Activated CD8-positive, alpha-beta memory T cell treated with anti-CD3 and anti-CD28 coated beads, Interleukin-2, amount 50 U/mL, for 24 hours (primary cell): ENCODE results near the gene LCNL1.

Experiments used
- DNase-seq: peaks from one replicate; pipeline ENCODE4 v3.0.0-alpha.2; 2020; ENCODE audit errors: extremely low read depth

The LCNL1 gene

DNA sequence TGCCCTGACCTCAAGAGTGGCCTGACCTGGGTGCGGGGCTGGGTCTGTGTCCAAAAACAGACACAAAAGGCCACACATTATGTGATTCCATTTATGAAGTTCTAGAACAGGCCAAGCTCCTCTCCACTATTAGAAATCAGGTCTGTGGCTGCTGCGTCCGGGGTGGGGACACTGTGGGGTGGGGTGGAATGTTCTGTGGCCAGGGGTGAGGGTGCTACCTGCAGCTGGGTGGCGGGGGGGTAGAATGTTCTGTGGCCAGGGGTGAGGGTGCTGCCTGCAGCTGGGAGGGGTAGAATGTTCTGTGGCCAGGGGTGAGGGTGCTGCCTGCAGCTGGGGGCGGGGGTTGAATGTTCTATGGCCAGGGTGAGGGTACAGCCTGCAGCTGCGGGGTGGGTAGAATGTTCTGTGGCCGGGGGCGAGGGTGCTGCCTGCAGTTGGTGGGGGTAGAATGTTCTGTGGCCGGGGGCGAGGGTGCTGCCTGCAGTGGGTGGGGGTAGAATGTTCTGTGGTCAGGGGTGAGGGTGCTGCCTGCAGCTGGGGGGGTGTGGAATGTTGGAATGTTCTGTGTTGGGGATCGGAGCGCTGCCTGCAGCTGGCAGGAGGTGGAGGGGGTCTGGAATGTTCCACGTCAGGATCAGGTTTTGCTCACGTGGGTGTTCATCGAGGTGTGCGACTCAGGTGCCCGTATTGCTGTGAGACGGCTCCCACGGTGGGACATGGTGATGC is 22.4 kb upstream of the LCNL1 start:
- no peak for DNase-seq

GRCh38 chr9:136960938-136961275 is 21.9 kb upstream of the LCNL1 start:
- DNase-seq: no peak

- no peak for DNase-seq
Measured at GRCh38 chr9:136961279-136962065, 21.3 kb upstream of the LCNL1 start.

GRCh38 chr9:136962163-136962562 is 20.6 kb upstream of the LCNL1 start:
- no peak for DNase-seq

DNA sequence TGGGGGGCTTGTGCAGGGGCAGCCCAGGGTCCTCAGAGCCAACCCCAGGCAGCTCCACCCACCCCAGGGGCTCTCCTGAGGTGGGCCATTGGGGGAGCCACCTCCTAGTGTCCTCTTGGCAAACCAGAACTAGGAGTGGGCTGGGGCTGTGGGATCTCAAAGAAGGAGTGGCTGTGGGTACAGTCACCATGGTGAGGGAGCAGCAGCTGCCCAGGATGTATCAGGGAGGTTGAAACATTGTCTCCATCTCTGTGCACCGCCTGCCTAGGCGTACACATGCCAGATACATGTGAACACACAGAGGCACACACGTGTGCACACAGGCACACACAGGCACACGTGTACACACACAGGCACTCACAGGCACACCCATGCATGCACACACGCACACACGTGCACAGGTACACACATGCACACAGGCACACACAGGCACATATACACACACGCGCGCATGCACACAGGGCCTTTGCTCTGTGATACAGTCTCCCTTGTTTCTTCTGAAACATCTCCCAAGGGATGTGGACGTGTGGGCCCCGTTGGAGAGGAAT is 20.0 kb upstream of the LCNL1 start:
- no peak for DNase-seq

DNA sequence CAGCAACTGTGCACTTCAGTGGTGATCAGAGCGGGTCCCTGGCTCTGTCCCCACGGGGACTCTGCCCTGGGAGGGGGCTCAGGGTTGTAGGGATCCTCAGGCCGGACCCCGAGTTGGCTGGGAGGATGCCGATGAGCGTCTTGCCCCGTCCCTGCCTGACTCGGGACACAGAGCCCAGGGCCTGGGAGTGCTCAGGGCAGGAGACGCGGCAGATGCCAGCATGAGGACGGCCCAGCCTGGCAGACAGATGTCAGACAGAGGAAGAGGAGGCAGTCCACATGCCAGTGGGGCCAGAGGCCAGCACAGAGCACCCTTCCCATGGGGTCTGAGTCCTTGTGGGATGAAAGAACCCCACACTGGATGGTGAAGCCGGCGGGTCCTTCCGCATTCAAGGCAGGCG is 19.5 kb upstream of the LCNL1 start:
- no peak for DNase-seq

GRCh38 chr9:136963751-136964150 is 19.0 kb upstream of the LCNL1 start:
- DNase-seq: no peak

DNA sequence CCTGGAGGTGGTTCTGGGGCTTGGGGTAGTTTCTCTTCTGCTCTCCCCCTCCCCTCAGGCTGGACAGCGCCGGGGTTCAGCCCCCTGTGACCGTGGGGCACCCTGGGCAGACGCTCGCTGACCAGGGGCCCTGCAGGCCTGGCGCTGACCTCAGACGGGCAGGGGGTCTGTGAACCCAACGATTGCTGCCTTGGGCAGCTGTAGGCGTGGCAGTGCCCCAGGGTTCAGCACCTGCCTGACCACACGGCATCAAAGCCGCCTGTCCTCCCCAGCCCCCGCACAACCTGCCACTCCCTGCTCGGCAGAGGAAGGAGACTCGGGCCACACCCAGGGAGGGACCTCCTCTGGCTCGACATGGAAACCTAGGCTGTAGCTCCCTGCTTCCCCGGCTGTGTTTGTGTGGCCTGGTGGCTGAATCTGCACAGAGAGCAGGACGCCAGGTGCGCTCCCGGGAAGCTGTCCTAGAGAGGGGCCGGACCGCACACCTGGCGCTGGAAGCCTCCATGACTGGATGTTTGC is 18.6 kb upstream of the LCNL1 start:
- no peak for DNase-seq

DNA sequence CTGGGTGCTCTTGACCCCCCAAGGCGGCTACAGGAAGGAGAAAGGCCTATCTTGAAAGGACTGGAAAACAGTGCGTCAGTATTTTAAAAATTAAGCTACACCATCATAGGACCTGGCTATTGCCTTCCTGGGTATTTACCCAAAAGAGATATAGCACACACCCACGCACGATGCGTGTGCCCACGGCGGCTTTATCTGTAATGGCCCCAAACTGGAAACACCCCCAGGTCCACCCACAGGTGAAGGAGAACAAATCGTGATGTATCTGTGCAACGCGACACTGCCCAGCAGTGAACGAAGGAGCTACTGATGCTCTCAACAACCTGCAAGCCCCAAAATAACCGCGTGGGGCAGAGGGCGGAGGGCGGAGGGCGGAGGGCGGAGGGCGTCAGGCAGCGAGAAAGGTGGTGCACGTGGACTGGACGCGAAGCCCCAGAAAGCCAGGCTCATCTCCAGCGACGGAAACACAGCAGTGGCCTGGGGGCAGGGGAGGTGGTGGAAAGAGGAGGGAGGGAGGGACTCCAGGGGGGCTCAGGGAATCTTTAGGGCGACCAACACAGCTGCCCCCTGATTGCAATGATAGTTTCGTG is 17.9 kb upstream of the LCNL1 start:
- no peak for DNase-seq

GRCh38 chr9:136965771-136966484 is 16.9 kb upstream of the LCNL1 start:
- no peak for DNase-seq

DNA sequence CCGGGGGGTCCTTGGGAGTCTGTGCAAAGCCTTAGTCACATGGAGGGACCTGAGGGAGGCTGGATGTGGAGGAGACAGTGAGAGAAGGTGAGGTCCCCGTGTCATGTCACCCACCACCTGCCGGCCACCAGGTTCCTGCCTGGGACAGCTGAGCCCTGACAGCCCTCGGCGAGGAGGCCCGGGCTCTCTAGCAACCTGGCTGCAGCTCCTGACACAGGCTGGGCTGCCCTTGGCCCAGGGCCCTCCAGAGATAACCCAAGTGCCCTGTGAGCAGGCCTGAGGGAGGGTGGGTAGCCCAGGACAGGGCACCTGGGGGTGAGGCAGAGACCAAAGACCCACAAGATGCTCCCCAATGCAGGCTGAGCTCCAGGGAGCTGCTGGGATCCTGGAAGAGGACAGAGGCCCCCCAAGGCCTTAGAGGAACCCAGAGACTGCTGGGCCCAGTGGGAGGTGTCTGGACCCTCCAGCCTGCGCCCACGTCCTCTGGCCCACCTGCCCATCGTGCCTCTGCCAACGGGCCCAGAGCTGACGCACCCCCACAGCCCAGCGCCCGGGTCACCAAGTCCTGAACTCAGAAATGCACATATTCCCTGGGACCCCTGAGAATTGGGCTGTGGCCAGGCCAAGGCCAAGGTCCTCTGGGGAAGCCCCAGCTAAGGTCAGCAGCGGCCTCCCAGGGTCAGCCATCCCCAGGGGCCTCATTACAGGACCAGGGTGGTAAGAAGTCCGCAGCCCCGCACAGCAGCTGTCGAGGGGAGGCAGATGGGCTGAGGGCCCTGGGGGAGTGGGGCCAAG is 14.3 kb upstream of the LCNL1 start:
- DNase-seq: no peak

DNA sequence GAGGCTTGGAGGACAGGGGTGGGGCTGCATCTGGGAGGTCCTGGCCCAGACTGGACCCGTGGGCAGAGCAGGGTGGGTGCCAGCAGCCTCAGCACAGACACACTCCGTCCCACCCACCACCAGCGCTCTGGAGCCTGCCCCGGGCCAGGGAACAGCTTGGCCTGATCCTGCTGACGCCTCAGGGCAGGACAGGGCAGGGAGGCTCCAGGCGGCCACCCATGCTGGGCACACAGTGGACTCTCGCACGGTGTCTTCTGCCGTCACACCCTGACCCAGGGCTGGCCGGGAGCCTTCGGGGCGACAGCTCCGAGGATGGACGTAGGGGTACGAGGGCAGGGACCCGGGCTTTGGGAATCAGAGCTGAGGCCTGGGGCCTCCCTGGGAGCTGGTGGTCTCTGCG is 13.6 kb upstream of the LCNL1 start:
- no peak for DNase-seq

- no peak for DNase-seq
Measured at GRCh38 chr9:136969774-136970173, 13.0 kb upstream of the LCNL1 start.

DNA sequence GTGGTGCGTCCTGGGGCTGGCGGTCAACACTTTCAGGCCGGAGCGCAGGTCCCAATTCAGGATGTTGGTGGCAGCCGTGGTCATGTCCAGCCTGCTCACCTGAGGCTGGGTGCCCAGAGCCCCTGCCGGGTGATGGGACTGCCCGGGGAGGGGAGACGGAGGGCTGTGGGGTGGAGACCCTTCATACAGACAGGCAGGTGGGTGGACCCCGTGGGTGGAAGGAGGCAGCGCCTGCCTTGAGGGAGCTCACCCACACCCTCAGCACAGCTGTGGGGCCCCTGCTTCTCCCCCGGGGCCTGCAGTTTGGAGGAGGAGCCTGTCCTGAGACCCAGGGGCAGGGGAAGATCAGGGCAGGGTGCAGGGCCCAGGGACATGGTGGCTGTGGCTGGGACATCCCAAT is 12.4 kb upstream of the LCNL1 start:
- DNase-seq: no peak

- no peak for DNase-seq
Measured at GRCh38 chr9:136971746-136972145, 11.0 kb upstream of the LCNL1 start.

GRCh38 chr9:136972335-136972734 is 10.5 kb upstream of the LCNL1 start:
- DNase-seq: no peak

DNA sequence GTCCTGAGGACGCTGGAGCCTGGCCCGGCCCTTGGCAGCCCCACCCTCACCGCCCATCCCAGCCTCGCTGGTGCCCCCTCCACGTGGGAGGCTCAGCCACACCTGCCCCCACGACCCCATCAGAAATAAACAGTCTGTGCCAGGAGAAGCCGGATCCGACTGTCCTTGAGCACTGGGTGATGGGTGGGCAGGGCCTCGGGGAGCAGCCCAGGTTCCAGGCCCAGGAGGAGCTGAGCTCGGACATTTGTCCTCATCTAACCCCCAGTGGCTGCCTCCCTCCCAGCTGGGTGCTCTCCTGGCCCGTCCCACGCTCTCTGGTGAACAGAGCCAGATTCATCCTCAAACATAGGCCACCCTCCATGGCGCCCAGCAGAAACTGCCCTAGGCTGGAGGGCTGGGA is 10.1 kb upstream of the LCNL1 start:
- no peak for DNase-seq

- DNase-seq: no peak
Measured at GRCh38 chr9:136973618-136974617, 8.9 kb upstream of the LCNL1 start.

DNA sequence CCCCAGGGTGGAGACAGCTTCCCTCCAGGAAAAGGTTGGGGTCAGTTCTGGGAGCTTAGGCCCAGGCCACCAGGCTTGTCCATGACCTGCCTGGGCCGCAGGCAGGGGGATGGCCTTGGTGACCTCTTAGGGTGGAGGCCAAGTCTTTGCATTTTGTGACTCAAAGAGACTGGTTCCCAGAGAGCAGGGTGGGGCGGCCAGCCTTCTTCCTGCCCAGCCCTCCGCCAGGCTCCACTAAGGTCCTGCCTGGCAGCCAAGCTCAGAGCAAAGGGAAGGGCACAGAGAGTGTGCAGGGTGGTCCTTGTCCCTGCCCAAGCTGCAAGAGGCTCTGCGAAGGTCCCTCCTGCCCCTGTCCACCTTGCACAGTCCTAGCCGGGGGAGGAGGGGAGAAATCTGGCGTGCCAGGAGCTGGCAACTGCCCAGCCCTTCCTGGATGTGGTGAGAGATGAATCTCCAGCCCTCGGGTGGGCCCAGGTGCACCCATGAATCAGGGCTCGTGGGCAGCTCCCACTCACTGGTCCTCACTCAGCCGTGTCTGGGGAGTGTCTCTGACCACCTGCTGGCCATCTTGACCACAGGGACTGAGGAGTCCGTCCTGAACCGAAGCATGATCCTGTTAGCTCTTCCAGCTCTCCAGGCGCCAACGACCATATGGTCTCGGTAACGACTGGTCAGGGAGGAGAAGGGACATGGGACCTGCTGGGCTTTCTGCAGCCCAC is 7.8 kb upstream of the LCNL1 start:
- no peak for DNase-seq
